Activated T-cell treated with anti-CD3 and anti-CD28 coated beads for 24 hours (primary cell): ENCODE results near the gene RBMY1B.
"Not testable (repeated sequence)": the region's sequence is repeated elsewhere in the genome, so short reads cannot be mapped to it uniquely, and the experiment has no call there.

Experiments used
- DNase-seq: peaks from one replicate; pipeline ENCODE4 v3.0.0-alpha.2; 2020; ENCODE audit warnings: low read depth

The RBMY1B gene

GRCh38 chrY:21511038-21511437 is at the start of gene RBMY1B:
TSS of gene RBMY1B (plus strand) at chrY:21511338. CDS start at chrY:21513351, 2,013 bp downstream.
- DNase-seq = not testable (repeated sequence)

GRCh38 chrY:21462915-21463314 is 48.2 kb upstream of the RBMY1B start:
- not testable (repeated sequence) for DNase-seq

- DNase-seq = no peak
Measured at GRCh38 chrY:21482967-21483366, 28.2 kb upstream of the RBMY1B start.

GRCh38 chrY:21534579-21534978 is 23.4 kb downstream of the RBMY1B start, which contains the start of gene RBMY1A1:
TSS of gene RBMY1A1 (plus strand) at chrY:21534879. CDS start at chrY:21536892, 2,013 bp downstream.
- DNase-seq = not testable (repeated sequence)

- not testable (repeated sequence) for DNase-seq
Measured at GRCh38 chrY:21559316-21559984, 48.3 kb downstream of the RBMY1B start.
